K562 (cell line): Measurements from ENCODE around the gene SPINT2. TPM values are rescaled to one million over a fixed set of nuclear protein-coding genes. Genes with fewer than 3 reads are reported as not detected.

Source experiments
- ATAC-seq: fragments of 200-7000 bp; cut with Tn5 transposase; 3 replicates; pipeline ENCODE4 v1.9.1; 2020; ENCODE audit warnings: moderate library complexity
- BruUV-seq: library from RNA; stranded (reverse); fragments of 400-500 nt; replicated peaks from 2 replicates; lab custom pipeline; 2021; lab: Mats Ljungman, UMichigan
- CTCF ChIA-PET: fragments of 300-600 bp; formaldehyde crosslinking; extraction: SDS; loops from one replicate; lab custom pipeline; 2021; ENCODE audit warnings: low intra/inter-chr PET ratio; lab: Yijun Ruan, JAX
- POLR2A ChIA-PET: fragments of 300-600, 350-650 bp; sonication (Branson Sonifier 250); formaldehyde crosslinking; extraction: SDS; loops from one replicate; lab custom pipeline; 2021; ENCODE audit warnings: antibody characterized with exemption, inconsistent platforms; lab: Yijun Ruan, JAX
- DNase-seq, 4 experiments: peaks; one replicate each; pipeline versions ENCODE4 v3.0.0 to v3.0.0-alpha.2; 2011 to 2018; ENCODE audit warnings: low spot score in 3 of 4, mixed read lengths in 3 of 4; ENCODE audit errors: extremely low read depth in 1 of 4
- FAIRE-seq: peaks from 2 replicates; lab custom pipeline; 2011; peaks lifted over from hg19 to GRCh38; lab: Jason Lieb, UNC
- H2AFZ ChIP-seq: 2 replicates; pipeline ENCODE4 v1.6.0; 2011; ENCODE audit warnings: low read depth, low read length, control low read depth, inconsistent platforms
- H3K27ac ChIP-seq: fragments of 200-600 bp; 3 replicates; pipeline ENCODE4 v1.8.0; 2011; ENCODE audit warnings: low read depth, mild to moderate bottlenecking, control low read depth, inconsistent platforms, low read length, moderate library complexity, mixed read lengths; ENCODE audit errors: extremely low read depth
- H3K27me3 ChIP-seq, 2 experiments: fragments of 300-600 bp in 1 of 2; 2 replicates in 1 of 2; 3 replicates in 1 of 2; pipeline versions ENCODE4 v1.6.0 to v1.8.0; 2011; ENCODE audit warnings: inconsistent platforms in 2 of 2, low read length in 2 of 2, mild to moderate bottlenecking in 1 of 2, mixed read lengths in 1 of 2, moderate library complexity in 1 of 2; ENCODE audit not compliant: control insufficient read depth in 2 of 2, insufficient read depth in 2 of 2
- H3K36me3 ChIP-seq: fragments of 300-600 bp; 3 replicates; pipeline ENCODE4 v1.8.0; 2011; ENCODE audit warnings: mild to moderate bottlenecking, low read length, inconsistent platforms; ENCODE audit not compliant: control insufficient read depth, insufficient read depth
- H3K4me1 ChIP-seq, 2 experiments: fragments of 200-600 bp in 1 of 2; replicated peaks in 1 of 2; 2 replicates in 1 of 2; 3 replicates in 1 of 2; pipeline versions ENCODE4 v1.5.1 to v1.8.0; 2011; ENCODE audit warnings: inconsistent platforms in 2 of 2, low read length in 2 of 2, mild to moderate bottlenecking in 1 of 2, mixed read lengths in 1 of 2, moderate library complexity in 1 of 2; ENCODE audit not compliant: control insufficient read depth in 2 of 2, insufficient read depth in 2 of 2
- H3K4me2 ChIP-seq: 2 replicates; pipeline ENCODE4 v1.6.1; 2011; ENCODE audit warnings: low read length, control low read depth, inconsistent platforms, mixed read lengths; ENCODE audit not compliant: insufficient read depth
- H3K4me3 ChIP-seq: fragments of 200-600 bp; sonication (generic), shearing (Covaris generic); 2 replicates; pipeline ENCODE4 v1.5.1; 2016; ENCODE audit warnings: control low read depth, inconsistent platforms
- H3K79me2 ChIP-seq: fragments of 200-600 bp; 3 replicates; pipeline ENCODE4 v1.8.0; 2011; ENCODE audit warnings: low read length, inconsistent platforms; ENCODE audit not compliant: control insufficient read depth, insufficient read depth
- H3K9ac ChIP-seq, 2 experiments: 2 replicates each; pipeline versions ENCODE4 v1.6.0 to v1.6.1; 2011; ENCODE audit warnings: low read depth in 2 of 2, low read length in 2 of 2, control low read depth in 1 of 2, inconsistent platforms in 1 of 2, mild to moderate bottlenecking in 1 of 2, mixed read lengths in 1 of 2; ENCODE audit not compliant: insufficient read depth in 1 of 2
- H3K9me1 ChIP-seq: one replicate; pipeline ENCODE4 v1.6.0; 2011; ENCODE audit warnings: inconsistent platforms, mild to moderate bottlenecking, low read length, moderate library complexity; ENCODE audit not compliant: control insufficient read depth, insufficient read depth
- H3K9me3 ChIP-seq: replicated peaks from 2 replicates; pipeline ENCODE4 v1.5.1; 2011; ENCODE audit warnings: low read depth, low read length, inconsistent platforms; ENCODE audit not compliant: control insufficient read depth, insufficient read depth
- H4K20me1 ChIP-seq: replicated peaks from 2 replicates; pipeline ENCODE4 v1.6.1; 2011; ENCODE audit warnings: low read length, inconsistent platforms, mixed read lengths; ENCODE audit not compliant: control insufficient read depth, insufficient read depth
- C11orf30 ChIP-seq: fragments of 450-650 bp; IDR thresholded peaks from 2 replicates; pipeline ENCODE4 v1.6.1; 2016; ENCODE audit warnings: low read depth, mild to moderate bottlenecking
- EP300 ChIP-seq: IDR thresholded peaks from 2 replicates; pipeline ENCODE4 v1.6.1; 2012; ENCODE audit warnings: low read length, improper control_type of control experiment
- GATA2 ChIP-seq: sonication (generic); formaldehyde crosslinking; IDR thresholded peaks from 2 replicates; pipeline ENCODE4 v1.4.0; 2020; ENCODE audit warnings: mild to moderate bottlenecking, missing genetic modification reagents
- KAT7 ChIP-seq: sonication (generic); formaldehyde crosslinking; IDR thresholded peaks from 2 replicates; pipeline ENCODE4 v1.8.0; 2022; ENCODE audit warnings: missing genetic modification reagents, mild to moderate bottlenecking, borderline replicate concordance
- KLF13 ChIP-seq: fragments of 450-650 bp; IDR thresholded peaks from 2 replicates; pipeline ENCODE4 v1.6.1; 2016; ENCODE audit warnings: missing genetic modification characterization, low read depth, mild to moderate bottlenecking, missing compliant biosample characterization, moderate library complexity, borderline replicate concordance
- MLX ChIP-seq, 2 experiments: fragments of 450-650 bp in 1 of 2; sonication (generic) in 1 of 2; formaldehyde crosslinking; conservative IDR thresholded peaks; 2 replicates each; pipeline versions ENCODE4 v1.4.0 to v1.8.1; 2020 to 2022; ENCODE audit warnings: mild to moderate bottlenecking in 1 of 2, missing genetic modification reagents in 1 of 2
- NFRKB ChIP-seq: fragments of 450-650 bp; IDR thresholded peaks from 2 replicates; pipeline ENCODE4 v1.6.1; 2016; ENCODE audit warnings: low read depth
- RHOXF2B ChIP-seq: fragments of 250-450 bp; sonication (Bioruptor Pico); conservative IDR thresholded peaks from 2 replicates; pipeline ENCODE4 v1.5.1; 2021
- SIN3A ChIP-seq, 2 experiments: fragments of 150-350 bp in 1 of 2; IDR thresholded peaks; 2 replicates each; pipeline ENCODE4 v1.6.1; 2011 to 2016; ENCODE audit warnings: borderline replicate concordance in 2 of 2, low read depth in 2 of 2, low read length in 2 of 2, mild to moderate bottlenecking in 2 of 2, moderate library complexity in 2 of 2; ENCODE audit not compliant: control insufficient read depth in 1 of 2
- SNRNP70 ChIP-seq: fragments of 200-400 bp; formaldehyde crosslinking; optimal IDR thresholded peaks from 2 replicates; pipeline ENCODE3; 2017; ENCODE audit warnings: low read depth, low read length
- TAF15 ChIP-seq: fragments of 200-400 bp; formaldehyde crosslinking; IDR thresholded peaks from 2 replicates; pipeline ENCODE4 v1.6.1; 2017; ENCODE audit warnings: mild to moderate bottlenecking, low read depth, low read length, moderate library complexity
- TARDBP ChIP-seq: fragments of 450-650 bp; IDR thresholded peaks from 2 replicates; pipeline ENCODE4 v1.6.1; 2016
- ZC3H8 ChIP-seq: fragments of 450-650 bp; IDR thresholded peaks from 2 replicates; pipeline ENCODE4 v1.6.1; 2017
- WGBS: fragments of 100-300 bp; shearing (Covaris generic); methylation state at CpG from one replicate; pipeline ENCODE4 v1.1.6; 2016; ENCODE audit warnings: low coverage, mixed read lengths; ENCODE audit not compliant: insufficient coverage; ENCODE audit errors: missing lambda C conversion rate; 5-methylcytosine and 5-hydroxymethylcytosine counted together
- in situ Hi-C: fragments of 300-500 bp; cut with MboI; formaldehyde crosslinking; loops from 4 replicates; pipeline ENCODE4 v1.15.0; 2018; ENCODE audit warnings: inconsistent platforms, mixed read lengths
- intact Hi-C: fragments of 100-400 bp; cut with micrococcal nuclease; formaldehyde crosslinking; loops from 2 replicates; pipeline ENCODE4 v1.14.2; 2022
- polyA plus RNA-seq, 8 experiments: library from polyadenylated mRNA; depleted of rRNA in 4 of 8; stranded (reverse) in 5 of 8; unstranded in 3 of 8; fragments of >200 nt; fragmentation: Nextera tagmentation in 2 of 8; fragmentation: Illumina TruSeq in 1 of 8; extraction: Ambion mirVana in 2 of 8; extraction: Trizol in 1 of 8; gene quantifications; 2 replicates each; pipeline versions ENCODE4 v1.2.1 to v1.2.3, GENCODE V29; 2011 to 2014; ENCODE audit warnings: inconsistent platforms in 1 of 8, missing spikeins in 1 of 8
- total RNA-seq, 7 experiments: library from RNA; depleted of rRNA in 6 of 7; stranded (reverse); fragments of >200 nt in 6 of 7; fragmentation: Illumina TruSeq in 2 of 7; extraction: Trizol in 2 of 7; gene quantifications; 2 replicates each; pipeline versions ENCODE4 v1.2.1 to v1.2.3, GENCODE V29; 2011 to 2021; ENCODE audit warnings: low replicate concordance in 1 of 7
- TF ChIP-seq, protein P1 (sequence below): sonication (generic); formaldehyde crosslinking; IDR thresholded peaks from 2 replicates; pipeline ENCODE4 v1.8.0; 2022; ENCODE audit warnings: missing genetic modification reagents, mild to moderate bottlenecking, borderline replicate concordance
- TF ChIP-seq, protein P2 (sequence below): fragments of 450-650 bp; IDR thresholded peaks from 2 replicates; pipeline ENCODE4 v1.6.1; 2017; ENCODE audit warnings: mild to moderate bottlenecking, moderate library complexity

The SPINT2 gene
- total and polyA plus RNA-seq, 9 of the 15 experiments (the other 6 are each of a cell fraction or from before 2014, with no cell fraction given), result 0.65 to 4.5 (median 3.4) TPM

GRCh38 chr19:38291855-38292254 lies 27.5 kb downstream of the SPINT2 start:
- Histone ChIP-seq H3K4me2 (no peak overlapping the region), H3K9me1 (no peaks in the 10 kb centered on the region), H3K9ac (no peak overlapping the region; a peak in 1 of 4 replicates), H3K4me3 (no peak overlapping the region), H3K27me3 (no peaks in the 10 kb centered on the region), H2AFZ (peak overlapping the region; percentile 35), H4K20me1 (no peaks in the 10 kb centered on the region), H3K9me3 (no peaks in the 10 kb centered on the region), H3K79me2 (no peaks in the 10 kb centered on the region), H3K36me3 (no peaks in the 10 kb centered on the region), H3K27ac (no peak overlapping the region), H3K4me1 (peaks cover 0 to 26% of the 10 kb centered on the region in 2 experiments; a peak in 2 of 5 replicates)
- FAIRE-seq (no peak), ATAC-seq (no peak), DNase-seq (no peak)
- in situ Hi-C loops, result no loop called here
- TF ChIP-seq EP300, result no peak
- TF ChIP-seq KAT7 (CRISPR knock-in tag), result no peak
- TF ChIP-seq C11orf30, result no peak
- TF ChIP-seq NFRKB, result no peak
- TF ChIP-seq ZC3H8, result no peak
- TF ChIP-seq, protein P1, sequence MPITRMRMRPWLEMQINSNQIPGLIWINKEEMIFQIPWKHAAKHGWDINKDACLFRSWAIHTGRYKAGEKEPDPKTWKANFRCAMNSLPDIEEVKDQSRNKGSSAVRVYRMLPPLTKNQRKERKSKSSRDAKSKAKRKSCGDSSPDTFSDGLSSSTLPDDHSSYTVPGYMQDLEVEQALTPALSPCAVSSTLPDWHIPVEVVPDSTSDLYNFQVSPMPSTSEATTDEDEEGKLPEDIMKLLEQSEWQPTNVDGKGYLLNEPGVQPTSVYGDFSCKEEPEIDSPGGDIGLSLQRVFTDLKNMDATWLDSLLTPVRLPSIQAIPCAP (CRISPR knock-in tag), result no peak
- no peak for TF ChIP-seq GATA2 (CRISPR knock-in tag)
- no peak for TF ChIP-seq SIN3A (IDR thresholded peaks at IDR 0.05; ENCODE audit: borderline replicate concordance in 2 of 2, control insufficient read depth in 1 of 2, low read depth in 2 of 2, low read length in 2 of 2)
- no peak for TF ChIP-seq TAF15
- TF ChIP-seq KLF13 (tag), result no peak
- no peak for TF ChIP-seq RHOXF2B
- TF ChIP-seq SNRNP70, result no peak
- TF ChIP-seq MLX (CRISPR knock-in tag; conservative IDR thresholded peaks at IDR 0.05), result no peak
- TF ChIP-seq, protein P2, sequence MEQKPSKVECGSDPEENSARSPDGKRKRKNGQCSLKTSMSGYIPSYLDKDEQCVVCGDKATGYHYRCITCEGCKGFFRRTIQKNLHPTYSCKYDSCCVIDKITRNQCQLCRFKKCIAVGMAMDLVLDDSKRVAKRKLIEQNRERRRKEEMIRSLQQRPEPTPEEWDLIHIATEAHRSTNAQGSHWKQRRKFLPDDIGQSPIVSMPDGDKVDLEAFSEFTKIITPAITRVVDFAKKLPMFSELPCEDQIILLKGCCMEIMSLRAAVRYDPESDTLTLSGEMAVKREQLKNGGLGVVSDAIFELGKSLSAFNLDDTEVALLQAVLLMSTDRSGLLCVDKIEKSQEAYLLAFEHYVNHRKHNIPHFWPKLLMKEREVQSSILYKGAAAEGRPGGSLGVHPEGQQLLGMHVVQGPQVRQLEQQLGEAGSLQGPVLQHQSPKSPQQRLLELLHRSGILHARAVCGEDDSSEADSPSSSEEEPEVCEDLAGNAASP, result no peak
- TF ChIP-seq TARDBP, result no peak
- WGBS, result 66% methylated on average over 15 of the region's 15 CpGs
- ChIA-PET CTCF (no interaction called here), POLR2A (interaction anchor here (1.1 to 1.8 kb wide), 2 partner anchors 14 to 22 kb away, joined by 3 to 6 read pairs; no protein-coding TSS in a partner anchor)
- no TSS peak for BruUV-seq
- intact Hi-C loops, result no loop called here
